Retinal pigment epithelial cell (primary cell): ENCODE results near the gene C16orf95.

Experiments used
- DNase-seq: peaks from one replicate; pipeline ENCODE4 v3.0.0-alpha.2; 2010; ENCODE audit warnings: low read depth
- H3K4me3 ChIP-seq: 2 replicates; pipeline ENCODE4 v1.5.1; 2011; ENCODE audit warnings: mild to moderate bottlenecking, low read length, control low read depth, moderate library complexity
- CTCF ChIP-seq: conservative IDR thresholded peaks from 2 replicates; pipeline ENCODE4 v1.5.1; 2011; ENCODE audit warnings: low read depth, low read length, control low read depth, inconsistent platforms

The C16orf95 gene

GRCh38 chr16:87320510-87321227 lies 3.5 kb upstream of the C16orf95 start:
- no peak for TF ChIP-seq CTCF
- DNase-seq = no peak
- H3K4me3 ChIP-seq = no peak overlapping the region

GRCh38 chr16:87319997-87320491 lies 2.9 kb upstream of the C16orf95 start:
- no peak for TF ChIP-seq CTCF
- no peak overlapping the region for H3K4me3 ChIP-seq
- DNase-seq = no peak

- H3K4me3 ChIP-seq = no peak overlapping the region
- no peak for TF ChIP-seq CTCF
- no peak for DNase-seq
Observed at GRCh38 chr16:87319011-87319410, 1.8 kb upstream of the C16orf95 start.

GRCh38 chr16:87317750-87318644 lies 805 bp upstream of the C16orf95 start:
- H3K4me3 ChIP-seq = peak overlapping the region; percentile 98
- no peak for TF ChIP-seq CTCF
- no peak for DNase-seq

GRCh38 chr16:87316450-87316922 lies 706 bp downstream of the C16orf95 start:
- peak overlapping the region; percentile 98 for H3K4me3 ChIP-seq
- TF ChIP-seq CTCF = no peak
- DNase-seq = no peak

- DNase-seq = no peak
- TF ChIP-seq CTCF = no peak
- H3K4me3 ChIP-seq = no peak overlapping the region
Observed at GRCh38 chr16:87314990-87315420, 2.2 kb downstream of the C16orf95 start.

GRCh38 chr16:87312008-87312407 lies 5.2 kb downstream of the C16orf95 start:
- no peak for DNase-seq
- TF ChIP-seq CTCF = no peak
- H3K4me3 ChIP-seq = no peak overlapping the region
